ENCODE measurements around the gene COA6. TPM values are rescaled to one million over a fixed set of nuclear protein-coding genes. Genes with fewer than 3 reads are reported as not detected.

COA6 gene
- total and polyA plus RNA-seq, 2 of the 8 experiments (the other 6 are each of a cell fraction or from before 2014, with no cell fraction given) = 22.9 to 44.9 TPM

Other genes with a start within 250 kb of the COA6 start
- gene TARBP1, start 105.7 kb downstream of the COA6 start, total RNA-seq (2021; fragmentation: NEBNext Ultra II Directional; extraction: Animal tissue kit (Norgen Biotek cat#: 25700)) = 18.6 and 21.9 TPM in 2 replicates
- gene TARBP1, start 105.7 kb downstream of the COA6 start, polyA plus RNA-seq (2011; rRNA removed) = 18.8 and 32.3 TPM in 2 replicates
- 67.5 and 68.9 TPM in 2 replicates for gene IRF2BP2, start 236.7 kb downstream of the COA6 start, total RNA-seq (2021; fragmentation: NEBNext Ultra II Directional; extraction: Animal tissue kit (Norgen Biotek cat#: 25700))
- 24.9 and 36.0 TPM in 2 replicates for gene IRF2BP2, start 236.7 kb downstream of the COA6 start, polyA plus RNA-seq (2011; rRNA removed)

Data from H1 (cell line).